HG02885 (cell line): ENCODE results near the gene RALGAPA1.

Source experiments
- ATAC-seq: cut with Tn5 transposase; IDR thresholded peaks from one replicate; pipeline ENCODE4 v1.9.1; 2021; ENCODE audit warnings: mild to moderate bottlenecking; ENCODE audit not compliant: unreplicated experiment, poor library complexity

The RALGAPA1 gene

GRCh38 chr14:35705636-35706035 is 103.5 kb downstream of the RALGAPA1 start:
- ATAC-seq: no peak

GRCh38 chr14:35704793-35705493 is 104.2 kb downstream of the RALGAPA1 start:
- ATAC-seq: no peak

- no peak for ATAC-seq
Observed at GRCh38 chr14:35701531-35701930, 107.6 kb downstream of the RALGAPA1 start.

- no peak for ATAC-seq
Observed at GRCh38 chr14:35699791-35700444, 109.2 kb downstream of the RALGAPA1 start.

- ATAC-seq: no peak
Observed at GRCh38 chr14:35696575-35696974, 112.5 kb downstream of the RALGAPA1 start.

GRCh38 chr14:35696119-35696518 is 113.0 kb downstream of the RALGAPA1 start:
- no peak for ATAC-seq

GRCh38 chr14:35695647-35696046 is 113.4 kb downstream of the RALGAPA1 start:
- no peak for ATAC-seq

GRCh38 chr14:35695072-35695471 is 114.0 kb downstream of the RALGAPA1 start:
- no peak for ATAC-seq

- no peak for ATAC-seq
Observed at GRCh38 chr14:35689000-35689460, 120.1 kb downstream of the RALGAPA1 start.

GRCh38 chr14:35688126-35688826 is 120.8 kb downstream of the RALGAPA1 start:
- ATAC-seq: no peak

GRCh38 chr14:35687335-35687939 is 121.7 kb downstream of the RALGAPA1 start:
- peak; percentile 71 for ATAC-seq

- ATAC-seq: peak; percentile 80
Observed at GRCh38 chr14:35683688-35684087, 125.4 kb downstream of the RALGAPA1 start.

- no peak for ATAC-seq
Observed at GRCh38 chr14:35682802-35683201, 126.3 kb downstream of the RALGAPA1 start.

- no peak for ATAC-seq
Observed at GRCh38 chr14:35678403-35679028, 130.6 kb downstream of the RALGAPA1 start.

- peak; percentile 68 for ATAC-seq
Observed at GRCh38 chr14:35669782-35670181, 139.3 kb downstream of the RALGAPA1 start.

- no peak for ATAC-seq
Observed at GRCh38 chr14:35666429-35667043, 142.6 kb downstream of the RALGAPA1 start.

GRCh38 chr14:35661875-35662274 is 147.2 kb downstream of the RALGAPA1 start:
- no peak for ATAC-seq

GRCh38 chr14:35653045-35653444 is 156.1 kb downstream of the RALGAPA1 start:
- ATAC-seq: no peak

- ATAC-seq: no peak
Observed at GRCh38 chr14:35643513-35643912, 165.6 kb downstream of the RALGAPA1 start.

- ATAC-seq: no peak
Observed at GRCh38 chr14:35637851-35638250, 171.2 kb downstream of the RALGAPA1 start.
